HUES48 (cell line): ENCODE results near the gene TM4SF1.

Experiments used
- H3K27ac ChIP-seq: one replicate; pipeline ENCODE4 v1.7.0; 2013; ENCODE audit warnings: low read depth, low read length, inconsistent platforms
- H3K27me3 ChIP-seq: 2 replicates; pipeline ENCODE4 v1.6.1; 2013; ENCODE audit warnings: mild to moderate bottlenecking, low read length; ENCODE audit not compliant: control insufficient read depth, insufficient read depth
- H3K36me3 ChIP-seq: 2 replicates; pipeline ENCODE4 v1.6.1; 2013; ENCODE audit warnings: low read length; ENCODE audit not compliant: control insufficient read depth, insufficient read depth
- H3K4me1 ChIP-seq: 2 replicates; pipeline ENCODE4 v1.6.1; 2013; ENCODE audit warnings: mild to moderate bottlenecking, low read length; ENCODE audit not compliant: control insufficient read depth, insufficient read depth
- H3K4me3 ChIP-seq: 2 replicates; pipeline ENCODE4 v1.5.1; 2013; ENCODE audit warnings: mild to moderate bottlenecking, low read depth, low read length
- H3K9ac ChIP-seq: 2 replicates; pipeline ENCODE4 v1.6.1; 2013; ENCODE audit warnings: mild to moderate bottlenecking, low read depth, low read length, moderate library complexity
- H3K9me3 ChIP-seq: 2 replicates; pipeline ENCODE4 v1.6.1; 2013; ENCODE audit warnings: low read length; ENCODE audit not compliant: control insufficient read depth, insufficient read depth

The TM4SF1 gene

GRCh38 chr3:149407898-149408297 lies 30.4 kb upstream of the TM4SF1 start:
- Histone ChIP-seq H3K36me3 (no peaks in the 10 kb centered on the region), H3K9me3 (no peaks in the 10 kb centered on the region), H3K9ac (no peak overlapping the region), H3K27me3 (no peaks in the 10 kb centered on the region), H3K27ac (no peak overlapping the region), H3K4me1 (no peaks in the 10 kb centered on the region), H3K4me3 (no peak overlapping the region)

DNA sequence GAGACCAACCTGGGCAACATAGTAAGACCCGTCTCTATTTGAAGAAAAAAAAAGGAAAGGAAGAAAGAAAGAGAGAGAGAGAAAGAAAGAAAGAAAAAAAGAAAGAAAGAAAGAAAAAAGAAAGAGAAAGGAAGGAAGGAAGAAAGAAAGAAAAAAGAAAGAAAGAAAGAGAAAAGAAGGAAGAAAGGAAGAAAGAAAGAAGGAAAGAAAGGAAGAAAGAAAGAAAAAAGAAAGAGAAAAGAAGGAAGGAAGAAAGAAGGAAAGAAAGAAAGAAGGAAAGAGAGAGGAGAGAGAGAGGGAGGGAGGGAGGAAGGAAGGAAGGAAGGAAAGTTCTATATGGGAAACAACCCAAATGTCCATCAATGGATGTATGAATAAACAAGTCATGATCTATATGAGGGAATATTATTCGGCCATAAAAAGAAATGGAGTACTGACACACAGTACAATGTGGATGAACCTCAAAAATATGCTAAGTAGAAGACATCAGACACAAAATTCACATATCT lies 28.8 kb upstream of the TM4SF1 start:
- Histone ChIP-seq H3K4me3 (no peak overlapping the region), H3K27ac (no peak overlapping the region), H3K36me3 (no peaks in the 10 kb centered on the region), H3K9me3 (no peaks in the 10 kb centered on the region), H3K9ac (no peak overlapping the region), H3K27me3 (no peaks in the 10 kb centered on the region), H3K4me1 (no peaks in the 10 kb centered on the region)

DNA sequence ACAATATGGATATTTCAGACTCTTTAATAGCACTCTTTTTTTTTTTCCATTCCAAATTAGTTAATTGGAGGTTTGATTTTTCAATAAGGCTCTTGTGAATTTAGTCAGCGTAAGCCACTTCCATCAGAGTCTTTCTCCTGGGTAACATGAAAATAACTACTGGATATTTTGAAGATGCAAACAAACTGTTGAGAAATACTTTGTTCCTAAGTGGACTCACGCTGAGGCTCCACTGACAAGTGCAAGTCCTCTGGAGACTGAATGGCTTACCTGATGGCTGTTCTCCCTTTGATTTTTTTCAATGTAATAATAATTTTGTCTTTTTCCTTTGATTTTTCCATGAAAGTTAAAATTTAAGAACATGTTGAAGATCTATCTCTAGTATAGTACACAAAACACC lies 26.0 kb upstream of the TM4SF1 start:
- H3K27ac ChIP-seq: no peak overlapping the region
- no peaks in the 10 kb centered on the region for H3K27me3 ChIP-seq
- no peaks in the 10 kb centered on the region for H3K36me3 ChIP-seq
- no peaks in the 10 kb centered on the region for H3K9me3 ChIP-seq
- no peaks in the 10 kb centered on the region for H3K4me1 ChIP-seq
- no peak overlapping the region for H3K9ac ChIP-seq
- no peak overlapping the region for H3K4me3 ChIP-seq

- Histone ChIP-seq H3K27ac (no peak overlapping the region), H3K9ac (no peak overlapping the region), H3K4me1 (no peaks in the 10 kb centered on the region), H3K9me3 (no peaks in the 10 kb centered on the region), H3K4me3 (no peak overlapping the region), H3K36me3 (no peaks in the 10 kb centered on the region), H3K27me3 (no peaks in the 10 kb centered on the region)
These were observed 25.0 kb upstream of the TM4SF1 start for GRCh38 chr3:149402481-149402880.

GRCh38 chr3:149401926-149402310 lies 24.5 kb upstream of the TM4SF1 start:
- Histone ChIP-seq H3K27me3 (no peaks in the 10 kb centered on the region), H3K4me3 (no peak overlapping the region), H3K36me3 (no peaks in the 10 kb centered on the region), H3K27ac (no peak overlapping the region), H3K9ac (no peak overlapping the region), H3K9me3 (no peaks in the 10 kb centered on the region), H3K4me1 (no peaks in the 10 kb centered on the region)

GRCh38 chr3:149401212-149401925 lies 23.9 kb upstream of the TM4SF1 start:
- no peaks in the 10 kb centered on the region for H3K27me3 ChIP-seq
- H3K4me3 ChIP-seq: no peak overlapping the region
- H3K27ac ChIP-seq: no peak overlapping the region
- H3K9ac ChIP-seq: no peak overlapping the region
- H3K36me3 ChIP-seq: no peaks in the 10 kb centered on the region
- H3K4me1 ChIP-seq: no peaks in the 10 kb centered on the region
- H3K9me3 ChIP-seq: no peaks in the 10 kb centered on the region

- Histone ChIP-seq H3K27me3 (no peaks in the 10 kb centered on the region), H3K4me3 (no peak overlapping the region), H3K9me3 (no peaks in the 10 kb centered on the region), H3K36me3 (no peaks in the 10 kb centered on the region), H3K9ac (no peak overlapping the region), H3K4me1 (no peaks in the 10 kb centered on the region), H3K27ac (no peak overlapping the region)
These were observed 23.2 kb upstream of the TM4SF1 start for GRCh38 chr3:149400645-149401044.

- H3K9me3 ChIP-seq: no peaks in the 10 kb centered on the region
- no peaks in the 10 kb centered on the region for H3K36me3 ChIP-seq
- H3K27me3 ChIP-seq: no peaks in the 10 kb centered on the region
- H3K4me3 ChIP-seq: no peak overlapping the region
- H3K27ac ChIP-seq: no peak overlapping the region
- H3K9ac ChIP-seq: no peak overlapping the region
- no peaks in the 10 kb centered on the region for H3K4me1 ChIP-seq
These were observed 20.8 kb upstream of the TM4SF1 start for GRCh38 chr3:149398296-149398695.

- Histone ChIP-seq H3K4me3 (no peak overlapping the region), H3K4me1 (no peaks in the 10 kb centered on the region), H3K9ac (no peak overlapping the region), H3K27ac (no peak overlapping the region), H3K27me3 (no peaks in the 10 kb centered on the region), H3K36me3 (no peaks in the 10 kb centered on the region), H3K9me3 (no peaks in the 10 kb centered on the region)
These were observed 20.1 kb upstream of the TM4SF1 start for GRCh38 chr3:149397528-149397927.

DNA sequence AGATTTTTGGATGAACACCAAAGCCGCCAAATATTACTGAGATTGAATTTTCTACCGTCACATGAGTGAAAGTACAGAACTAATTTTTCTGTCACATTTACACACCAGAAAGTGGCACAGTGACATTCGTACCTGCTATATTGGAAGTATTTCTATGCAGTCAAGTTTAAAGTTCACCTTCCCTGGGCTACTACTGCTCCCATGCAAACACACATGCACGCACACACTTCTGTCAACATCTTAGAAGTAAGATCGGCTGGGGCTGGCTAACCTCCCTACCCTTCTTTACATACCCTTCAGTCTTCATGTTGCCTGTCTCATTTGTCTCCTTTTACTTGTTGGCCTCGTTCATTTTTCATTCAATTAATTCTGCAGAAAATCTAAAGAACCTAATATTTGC lies 19.0 kb upstream of the TM4SF1 start:
- H3K4me1 ChIP-seq: no peaks in the 10 kb centered on the region
- no peak overlapping the region for H3K27ac ChIP-seq
- H3K9ac ChIP-seq: no peak overlapping the region
- no peaks in the 10 kb centered on the region for H3K9me3 ChIP-seq
- H3K36me3 ChIP-seq: no peaks in the 10 kb centered on the region
- H3K4me3 ChIP-seq: no peak overlapping the region
- H3K27me3 ChIP-seq: no peaks in the 10 kb centered on the region

DNA sequence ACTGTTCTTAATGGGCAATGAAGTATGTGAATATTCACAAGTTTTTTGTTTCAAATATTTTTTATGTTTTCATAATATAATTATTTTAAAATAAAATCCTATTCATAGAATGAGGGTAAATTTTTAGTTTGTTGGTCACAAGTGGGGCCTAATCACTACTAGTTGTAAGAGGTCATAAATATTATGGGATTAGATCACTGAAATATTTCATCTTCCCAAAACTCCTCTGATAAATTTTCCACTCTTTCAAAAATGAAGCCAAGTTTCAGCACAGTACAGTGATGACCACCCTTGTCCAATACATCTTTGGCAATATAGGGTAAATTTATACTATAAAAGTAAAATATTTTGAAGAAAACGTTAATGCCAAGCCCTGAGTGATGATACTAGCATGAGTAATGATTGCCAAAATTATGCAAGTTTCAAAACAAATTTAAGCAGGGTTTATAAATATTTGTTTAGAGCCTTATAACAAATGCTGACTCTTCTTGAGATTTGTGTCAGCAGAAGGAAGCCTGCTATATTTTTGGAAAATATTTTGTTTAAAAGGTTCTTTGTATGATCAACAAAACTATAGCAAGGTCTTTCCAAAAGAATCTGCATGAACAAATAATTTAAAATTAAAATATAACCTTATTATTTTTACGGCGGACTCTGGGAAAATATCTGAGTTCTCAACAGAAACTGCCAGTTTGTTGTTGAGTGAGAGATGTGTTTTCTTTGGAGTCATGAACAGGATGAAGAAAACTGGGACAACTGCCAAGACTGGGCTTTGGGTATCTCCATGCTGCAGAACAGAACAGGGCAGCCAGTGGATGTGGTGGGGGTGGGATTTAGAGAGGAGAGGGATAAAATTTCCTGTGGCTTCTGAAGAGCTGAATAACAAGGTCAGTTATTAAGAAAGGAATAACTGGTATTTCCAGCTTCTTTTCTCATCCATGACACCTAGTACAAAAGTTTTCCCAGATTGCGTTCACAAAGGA lies 17.9 kb upstream of the TM4SF1 start:
- no peaks in the 10 kb centered on the region; the same call in 1 of the 2 replicates for H3K4me1 ChIP-seq
- H3K27ac ChIP-seq: no peak overlapping the region
- no peak overlapping the region for H3K9ac ChIP-seq

More for the DNA sequence above, 17.9 kb upstream of the TM4SF1 start:
- Histone ChIP-seq H3K9me3 (no peaks in the 10 kb centered on the region), H3K4me3 (no peak overlapping the region), H3K36me3 (no peaks in the 10 kb centered on the region), H3K27me3 (no peaks in the 10 kb centered on the region)
